Stimulated activated CD4-positive, alpha-beta T cell treated with anti-CD3 and anti-CD28 coated beads, TNF-alpha, amount 100 ng/mL, for 1 hour (primary cell): ENCODE results near the gene CDKN2C.

Experiments used
- DNase-seq, 3 donors: peaks; one replicate each; pipeline ENCODE4 v3.0.0-alpha.2; 2020; ENCODE audit warnings: low read depth in 3 of 3, low spot score in 1 of 3

Gene CDKN2C

GRCh38 chr1:51014878-51015277, 44.8 kb downstream of the CDKN2C start:
- DNase-seq = no peak

DNA sequence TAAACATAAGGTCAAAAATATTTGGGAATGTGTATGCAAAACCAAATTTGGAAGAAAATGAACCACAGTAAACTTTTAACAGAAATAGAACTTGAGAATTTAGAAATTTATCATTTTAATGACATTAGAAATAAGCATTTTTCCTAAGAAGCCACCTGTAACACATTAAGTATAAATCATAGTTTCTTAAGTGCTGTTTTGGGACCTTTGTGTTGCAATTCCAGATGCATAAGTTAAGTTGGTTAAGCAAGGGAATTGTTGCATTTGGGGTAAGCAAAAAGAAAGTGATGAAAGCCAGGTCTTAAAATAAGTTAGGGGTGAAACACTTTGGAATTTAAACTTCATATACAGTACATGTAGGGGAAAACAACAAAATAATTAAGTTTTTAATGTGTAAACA, 49.8 kb downstream of the CDKN2C start:
- DNase-seq = no peak
